Activated CD8-positive, alpha-beta memory T cell treated with anti-CD3 and anti-CD28 coated beads, Interleukin-2, amount 50 U/mL, for 4 hours (primary cell): Measurements from ENCODE around the gene IQCE.

Experiments
- DNase-seq: peaks from one replicate; pipeline ENCODE4 v3.0.0-alpha.2; 2020

Gene IQCE

GRCh38 chr7:2651336-2651735, 92.6 kb downstream of the IQCE start:
- DNase-seq: no peak

GRCh38 chr7:2651847-2652735, 93.3 kb downstream of the IQCE start:
- no peak for DNase-seq

- no peak for DNase-seq
Observed at GRCh38 chr7:2652736-2653060, 93.9 kb downstream of the IQCE start.

- no peak for DNase-seq
Observed at GRCh38 chr7:2654059-2654458, 95.3 kb downstream of the IQCE start.

GRCh38 chr7:2655870-2656614, 97.3 kb downstream of the IQCE start:
- DNase-seq: no peak

- no peak for DNase-seq
Observed at GRCh38 chr7:2657208-2657607, 98.4 kb downstream of the IQCE start.

GRCh38 chr7:2657920-2658671, 99.3 kb downstream of the IQCE start:
- no peak for DNase-seq

- no peak for DNase-seq
Observed at GRCh38 chr7:2658941-2659340, 100.2 kb downstream of the IQCE start.

- DNase-seq: no peak
Observed at GRCh38 chr7:2659556-2660358, 101.0 kb downstream of the IQCE start.

GRCh38 chr7:2660359-2661095, 101.7 kb downstream of the IQCE start:
- DNase-seq: no peak

GRCh38 chr7:2661096-2661449, 102.3 kb downstream of the IQCE start:
- DNase-seq: no peak

- DNase-seq: no peak
Observed at GRCh38 chr7:2661602-2662272, 103.0 kb downstream of the IQCE start.

GRCh38 chr7:2662273-2663120, 103.7 kb downstream of the IQCE start:
- no peak for DNase-seq

GRCh38 chr7:2663121-2663886, 104.5 kb downstream of the IQCE start:
- no peak for DNase-seq

- no peak for DNase-seq
Observed at GRCh38 chr7:2663960-2664359, 105.2 kb downstream of the IQCE start.
